GM12864 (cell line): ENCODE data around the gene TBC1D2.
"Not testable (repeated sequence)": the region's sequence is repeated elsewhere in the genome, so short reads cannot be mapped to it uniquely, and the experiment has no call there.

Experiments
- DNase-seq: peaks from one replicate; pipeline ENCODE4 v3.0.0-alpha.2; 2011; ENCODE audit warnings: low read depth
- H3K4me3 ChIP-seq: 2 replicates; pipeline ENCODE4 v1.5.1; 2011; ENCODE audit warnings: mild to moderate bottlenecking, low read depth, low read length, control low read depth
- CTCF ChIP-seq: IDR thresholded peaks from 2 replicates; pipeline ENCODE4 v1.5.1; 2011; ENCODE audit warnings: low read depth, mild to moderate bottlenecking, moderate library complexity, low read length, control low read depth, inconsistent platforms; ENCODE audit errors: missing control alignments

The TBC1D2 gene

GRCh38 chr9:98175762-98176161 is 79.7 kb downstream of the TBC1D2 start:
- DNase-seq = no peak
- TF ChIP-seq CTCF = no peak
- no peak overlapping the region for H3K4me3 ChIP-seq

GRCh38 chr9:98175028-98175569 is 80.3 kb downstream of the TBC1D2 start:
- no peak overlapping the region for H3K4me3 ChIP-seq
- no peak for DNase-seq
- TF ChIP-seq CTCF = no peak

- DNase-seq = not testable (repeated sequence)
Observed at GRCh38 chr9:98174502-98174918, 80.9 kb downstream of the TBC1D2 start.

GRCh38 chr9:98173181-98173580 is 82.3 kb downstream of the TBC1D2 start:
- no peak for DNase-seq
- no peak for TF ChIP-seq CTCF
- no peak overlapping the region for H3K4me3 ChIP-seq

More at GRCh38 chr9:98174502-98174918, 80.9 kb downstream of the TBC1D2 start:
- H3K4me3 ChIP-seq = not testable (repeated sequence)

GRCh38 chr9:98172604-98173003 is 82.8 kb downstream of the TBC1D2 start:
- no peak for TF ChIP-seq CTCF
- DNase-seq = no peak
- H3K4me3 ChIP-seq = no peak overlapping the region

- no peak for TF ChIP-seq CTCF
- DNase-seq = no peak
- H3K4me3 ChIP-seq = no peak overlapping the region
Observed at GRCh38 chr9:98171176-98171925, 84.1 kb downstream of the TBC1D2 start.

GRCh38 chr9:98168941-98169488 is 86.4 kb downstream of the TBC1D2 start:
- no peak for TF ChIP-seq CTCF
- no peak overlapping the region for H3K4me3 ChIP-seq
- DNase-seq = peak; percentile 77
